HG03442 (cell line): ENCODE results near the gene TC2N.
"Not testable (repeated sequence)": the region's sequence is repeated elsewhere in the genome, so short reads cannot be mapped to it uniquely, and the experiment has no call there.

ENCODE experiments used
- ATAC-seq: cut with Tn5 transposase; IDR thresholded peaks from one replicate; pipeline ENCODE4 v1.9.1; 2021; ENCODE audit warnings: mild to moderate bottlenecking, moderate library complexity; ENCODE audit not compliant: unreplicated experiment

The TC2N gene

GRCh38 chr14:91755570-91756295, 111.6 kb downstream of the TC2N start:
- ATAC-seq, result no peak

- ATAC-seq, result no peak
Observed at GRCh38 chr14:91754819-91755218, 112.5 kb downstream of the TC2N start.

GRCh38 chr14:91754185-91754584, 113.2 kb downstream of the TC2N start:
- no peak for ATAC-seq

- ATAC-seq, result no peak
Observed at GRCh38 chr14:91753501-91754128, 113.7 kb downstream of the TC2N start.

GRCh38 chr14:91752961-91753360, 114.4 kb downstream of the TC2N start:
- ATAC-seq, result no peak

GRCh38 chr14:91751719-91752118, 115.6 kb downstream of the TC2N start:
- ATAC-seq, result no peak

DNA sequence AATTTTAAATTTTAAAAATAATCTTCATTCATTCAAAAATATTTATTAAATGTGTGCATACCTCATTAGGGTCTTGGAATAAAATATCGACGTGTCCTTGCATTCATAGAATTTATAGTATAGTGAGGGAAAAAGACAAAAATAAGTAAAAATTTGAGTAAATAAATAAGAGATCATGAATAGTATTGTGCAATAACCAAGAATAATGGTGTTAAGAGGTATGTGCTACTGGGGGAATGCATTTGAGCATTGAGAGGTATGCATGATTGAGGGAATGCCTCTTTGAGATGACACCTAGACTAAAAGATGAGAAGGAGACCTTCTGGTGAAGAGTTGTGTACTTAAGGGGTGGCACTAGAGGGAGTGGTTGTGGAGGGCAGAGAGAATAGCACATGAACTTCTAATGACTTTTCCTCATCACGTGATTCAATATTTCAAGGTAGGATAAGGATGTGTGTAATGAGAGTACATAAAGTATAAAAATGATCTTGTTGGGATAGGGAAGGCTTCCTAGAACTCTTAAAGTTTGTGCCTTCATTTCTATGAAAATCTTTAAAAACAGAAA, 116.6 kb downstream of the TC2N start:
- no peak for ATAC-seq

- ATAC-seq, result no peak
Observed at GRCh38 chr14:91749868-91750267, 117.5 kb downstream of the TC2N start.

GRCh38 chr14:91748049-91748448, 119.3 kb downstream of the TC2N start:
- ATAC-seq, result no peak

DNA sequence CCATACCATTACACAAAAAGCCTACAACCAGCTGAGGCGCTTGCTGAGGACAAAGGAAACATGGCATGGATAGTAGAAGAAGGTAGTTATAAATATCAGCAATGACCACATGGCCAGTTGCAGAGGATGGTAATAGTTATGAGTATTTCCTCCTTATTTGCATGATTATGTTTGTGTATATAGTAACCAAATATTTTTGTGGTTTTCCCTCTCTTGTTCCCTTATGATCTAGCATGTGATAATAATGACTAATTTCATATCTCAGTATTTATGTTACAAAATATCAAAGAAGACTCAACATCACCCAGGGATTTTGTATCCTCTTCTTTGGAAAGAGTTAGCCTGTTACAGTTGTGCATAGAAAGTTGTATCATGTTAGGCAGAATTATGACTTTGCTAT, 122.0 kb downstream of the TC2N start:
- ATAC-seq, result no peak

DNA sequence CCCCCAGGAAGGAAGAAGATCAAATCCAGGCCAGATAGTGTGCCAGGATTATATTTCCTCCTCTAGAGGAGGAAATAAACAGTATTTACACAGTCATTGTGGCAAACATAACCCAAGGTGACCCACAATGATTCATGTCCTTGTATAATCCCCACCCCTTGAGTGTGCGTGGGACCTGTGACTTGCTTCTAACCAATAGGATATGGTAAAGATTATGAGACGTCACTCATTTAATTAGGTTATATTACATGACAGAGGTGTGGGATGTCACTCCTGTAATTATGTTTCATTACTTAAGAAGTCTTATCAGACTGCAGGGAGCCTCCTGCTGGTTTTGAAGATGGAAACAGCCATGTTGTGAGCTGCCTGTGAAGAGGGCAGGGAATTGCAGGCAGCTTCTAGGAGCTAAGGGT, 123.3 kb downstream of the TC2N start:
- ATAC-seq, result no peak

DNA sequence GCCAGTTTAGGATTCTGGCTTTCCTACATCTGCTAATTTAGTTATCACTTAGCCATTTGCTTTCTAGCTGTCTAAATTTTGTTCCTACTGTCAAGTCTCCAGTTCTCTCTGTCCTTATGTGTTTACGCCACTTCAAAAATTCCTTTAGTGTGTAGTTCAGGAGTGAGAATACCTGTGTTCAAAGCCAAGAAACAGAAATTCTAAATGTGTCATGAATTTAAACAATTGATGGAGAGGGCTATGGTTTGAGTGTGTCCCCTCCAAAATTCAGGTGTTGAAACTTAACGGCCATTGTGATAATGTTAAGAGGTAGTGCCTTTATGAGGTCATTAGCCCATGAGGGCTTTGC, 124.1 kb downstream of the TC2N start:
- ATAC-seq, result no peak

DNA sequence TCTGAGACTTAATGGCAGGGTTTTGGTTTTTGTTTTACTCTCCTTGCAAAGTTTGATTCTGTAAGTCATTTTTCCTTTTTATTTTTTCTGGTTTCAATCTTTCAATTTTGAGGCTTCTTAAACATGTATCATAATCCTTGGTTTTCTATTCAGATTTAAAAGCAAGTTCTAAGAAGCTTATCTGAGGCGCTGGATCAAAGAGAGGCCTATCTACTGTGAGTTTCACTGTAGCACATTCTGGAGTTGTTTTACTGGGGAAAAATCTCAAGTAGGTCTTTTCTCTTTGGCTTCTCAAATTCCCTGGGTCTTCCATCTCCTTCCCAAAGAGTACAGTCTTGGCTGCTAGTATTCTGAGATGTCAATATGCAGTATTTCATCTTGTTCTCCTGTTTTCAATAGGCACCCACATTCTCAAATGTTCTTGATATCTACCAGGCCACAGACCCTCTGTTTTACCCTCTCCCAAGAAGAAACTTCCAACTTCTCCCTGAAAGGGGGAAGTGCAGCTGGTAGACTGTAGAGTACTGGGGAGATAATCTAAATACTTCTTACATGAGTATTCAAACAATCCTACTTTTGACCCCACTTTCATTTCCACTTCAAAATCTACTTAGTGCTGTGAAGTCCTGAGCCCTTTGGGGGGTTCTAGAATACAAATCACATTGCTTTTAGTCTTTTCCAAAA, 124.6 kb downstream of the TC2N start:
- no peak for ATAC-seq

DNA sequence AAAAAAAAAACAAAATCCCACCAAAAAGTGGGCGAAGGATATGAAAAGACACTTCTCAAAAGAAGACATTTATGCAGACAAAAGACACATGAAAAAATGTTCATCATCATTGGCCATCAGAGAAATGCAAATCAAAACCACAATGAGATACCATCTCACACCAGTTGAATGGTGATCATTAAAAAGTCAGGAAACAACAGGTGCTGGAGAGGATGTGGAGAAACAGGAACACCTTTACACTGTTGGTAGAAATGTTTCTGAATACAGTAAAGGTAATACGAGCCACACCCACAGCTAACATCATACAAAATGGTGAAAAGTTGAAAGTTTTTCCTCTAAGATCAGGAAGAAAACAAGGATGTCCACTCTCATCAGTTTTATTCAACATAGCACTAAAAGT, 127.5 kb downstream of the TC2N start:
- not testable (repeated sequence) for ATAC-seq

DNA sequence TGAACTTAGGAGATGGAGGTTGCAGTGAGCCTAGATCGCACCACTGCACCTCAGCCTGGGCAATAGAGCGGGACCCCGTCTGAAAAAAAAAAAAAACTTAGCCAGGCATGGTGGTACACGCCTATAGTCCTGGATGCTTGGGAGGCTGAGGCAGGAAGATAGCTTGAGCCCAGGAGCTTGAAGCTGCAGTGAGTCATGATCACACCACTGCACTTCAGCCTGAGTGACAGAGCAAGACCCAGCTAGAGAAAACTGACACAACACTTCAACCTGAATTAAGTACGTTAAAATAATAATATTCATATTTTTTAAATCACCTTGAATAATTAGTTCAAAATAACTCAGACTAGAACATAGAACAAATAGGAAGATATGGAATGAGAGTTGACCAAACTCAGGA, 129.7 kb downstream of the TC2N start:
- no peak for ATAC-seq

DNA sequence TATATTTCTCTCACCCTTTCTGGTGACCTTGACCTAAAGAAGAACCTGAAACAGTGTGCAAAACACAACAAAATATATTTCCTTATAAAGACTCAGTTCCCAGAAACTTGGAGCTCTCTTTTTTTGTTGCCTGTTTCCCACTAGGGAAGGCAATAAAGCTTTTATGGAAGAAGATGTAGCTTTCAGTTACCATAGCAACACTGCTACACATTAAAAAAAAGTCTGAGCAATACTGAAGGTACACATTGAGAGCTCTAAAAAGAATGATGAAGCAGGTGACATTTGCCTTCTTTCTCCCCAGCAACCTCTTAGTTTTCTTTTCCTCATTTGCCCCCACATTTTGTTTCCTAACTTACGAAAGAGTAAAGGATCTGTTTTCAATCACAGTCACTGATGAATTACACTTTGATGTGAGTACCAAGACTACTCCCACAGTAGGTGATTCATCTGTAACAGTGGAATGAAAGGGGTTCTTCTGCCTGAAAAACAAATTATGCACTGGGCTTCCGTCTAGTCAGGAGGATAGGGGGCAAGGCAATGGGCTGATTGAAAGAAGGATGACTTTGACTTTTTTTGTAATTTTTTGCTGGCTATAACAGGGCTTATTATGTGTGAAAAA, 134.4 kb downstream of the TC2N start:
- ATAC-seq, result no peak

- no peak for ATAC-seq
Observed at GRCh38 chr14:91732439-91732838, 134.9 kb downstream of the TC2N start.

DNA sequence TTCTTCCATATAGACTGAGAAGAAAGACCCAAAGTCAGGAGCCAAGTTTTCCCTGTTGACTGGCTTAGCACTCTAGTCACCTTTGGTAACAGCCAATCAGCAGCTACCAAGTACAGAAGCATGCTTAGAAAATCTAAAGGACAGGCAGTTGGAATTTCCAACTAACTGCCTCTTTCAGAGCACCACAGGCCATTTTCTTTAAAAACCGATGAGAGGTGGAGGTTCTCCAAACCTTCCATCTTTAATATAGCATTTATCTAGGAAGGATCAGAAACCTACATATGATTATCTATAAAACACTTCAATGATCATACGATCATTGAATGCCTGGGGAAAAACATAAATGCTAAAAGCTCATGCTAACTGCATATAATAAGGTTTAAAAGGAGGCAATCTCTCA, 135.3 kb downstream of the TC2N start, which contains the start of gene CATSPERB:
CATSPERB (minus strand) TSS at position 101 of the 400 bp plus-strand sequence. CDS start 2,607 bp downstream, outside the sequence.
- no peak for ATAC-seq

DNA sequence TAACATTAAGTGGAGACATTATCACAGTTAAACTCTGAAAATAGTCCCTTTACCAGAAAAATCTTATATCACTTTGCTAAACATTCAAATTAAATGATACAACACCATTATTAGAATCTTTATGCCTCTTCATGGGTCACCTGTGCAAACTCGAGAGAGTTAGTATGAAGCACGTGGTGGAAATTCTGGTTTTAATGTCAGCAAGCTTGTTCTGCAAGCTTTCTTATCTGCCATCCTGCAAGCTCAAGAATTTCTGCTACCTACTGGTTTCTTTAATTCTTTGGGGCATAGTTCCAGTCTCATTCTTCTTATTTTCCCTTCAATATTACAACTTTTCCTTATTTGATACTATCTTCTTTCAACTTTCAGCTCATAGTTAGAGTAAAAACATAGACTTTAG, 136.3 kb downstream of the TC2N start:
- ATAC-seq, result no peak

DNA sequence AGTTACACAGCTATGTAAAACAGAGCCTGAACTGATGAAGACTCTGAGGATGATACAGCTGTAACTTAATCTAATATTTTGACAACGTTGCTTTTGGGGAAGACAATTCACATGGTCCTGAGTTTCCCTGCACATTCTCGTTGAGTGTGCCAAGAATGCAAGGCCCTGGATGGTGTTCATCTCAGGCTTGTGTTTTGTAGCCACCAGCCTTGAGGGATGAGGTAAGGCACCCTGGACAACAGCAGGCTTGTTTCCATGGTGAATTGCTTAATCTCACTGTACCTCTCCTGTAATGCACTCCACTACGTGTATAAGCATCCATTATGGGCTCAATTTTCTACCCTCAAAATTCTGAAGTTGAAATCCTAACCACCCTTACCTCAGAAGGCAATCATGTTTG, 137.6 kb downstream of the TC2N start:
- ATAC-seq, result no peak
